ENCODE data around the gene SNUPN. TPM values are rescaled to one million over a fixed set of nuclear protein-coding genes. Genes with fewer than 3 reads are reported as not detected.
"Not testable (repeated sequence)": the region's sequence is repeated elsewhere in the genome, so short reads cannot be mapped to it uniquely, and the experiment has no call there.

Gene SNUPN
- total RNA-seq, 1 donor from 2014 or later = 23.2 TPM

DNA sequence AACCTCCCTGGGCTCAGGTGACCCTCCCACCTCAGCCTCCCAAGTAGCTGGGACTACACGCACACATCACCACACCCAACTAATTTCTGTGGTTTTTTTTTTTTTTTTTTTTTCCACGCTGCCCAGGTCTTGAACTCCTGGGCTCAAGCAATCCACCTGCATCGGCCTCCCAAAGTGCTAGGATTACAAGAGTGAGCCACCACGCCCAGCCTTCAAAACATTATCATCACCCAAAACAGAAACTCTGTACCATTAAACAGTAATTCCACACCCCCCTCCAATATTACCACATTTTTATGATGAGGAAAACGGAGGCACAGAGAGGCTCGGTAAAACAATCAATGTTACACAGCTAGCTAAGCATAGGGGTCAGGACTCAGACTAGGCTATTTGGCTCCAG, 10.5 kb upstream of the SNUPN start:
- Mint-ChIP-seq H3K27ac (no peak overlapping the region), H3K4me3 (no peak overlapping the region), H3K9me3 (no peaks in the 10 kb centered on the region), H3K4me1 (ENCODE audit: unreplicated experiment) (peaks cover 18% of the 10 kb centered on the region), H3K36me3 (no peaks in the 10 kb centered on the region), H3K27me3 (no peaks in the 10 kb centered on the region)
- DNase-seq (ENCODE audit: extremely low spot score, unreplicated experiment) = no peak
- no peak for TF ChIP-seq CTCF (conservative IDR thresholded peaks at IDR 0.05)

- not testable (repeated sequence) for DNase-seq (ENCODE audit: extremely low spot score, unreplicated experiment); H3K36me3 Mint-ChIP-seq; H3K9me3 Mint-ChIP-seq; H3K4me3 Mint-ChIP-seq; H3K27me3 Mint-ChIP-seq; H3K27ac Mint-ChIP-seq
- peaks cover 14% of the 10 kb centered on the region for H3K4me1 Mint-ChIP-seq (ENCODE audit: unreplicated experiment)
Observed at GRCh38 chr15:75633922-75634321, 8.4 kb upstream of the SNUPN start.

- H3K36me3 Mint-ChIP-seq = no peaks in the 10 kb centered on the region
- H3K27ac Mint-ChIP-seq = no peak overlapping the region
- H3K4me3 Mint-ChIP-seq = no peak overlapping the region
- no peaks in the 10 kb centered on the region for H3K27me3 Mint-ChIP-seq
- H3K4me1 Mint-ChIP-seq (ENCODE audit: unreplicated experiment) = no peaks in the 10 kb centered on the region
- DNase-seq (ENCODE audit: extremely low spot score, unreplicated experiment) = no peak
- no peaks in the 10 kb centered on the region for H3K9me3 Mint-ChIP-seq
- no peak for TF ChIP-seq CTCF (conservative IDR thresholded peaks at IDR 0.05)
Observed at GRCh38 chr15:75631935-75632334, 6.4 kb upstream of the SNUPN start.

- H3K4me3 Mint-ChIP-seq = no peak overlapping the region
- no peaks in the 10 kb centered on the region for H3K9me3 Mint-ChIP-seq
- no peak for DNase-seq (ENCODE audit: extremely low spot score, unreplicated experiment)
- H3K4me1 Mint-ChIP-seq (ENCODE audit: unreplicated experiment) = no peaks in the 10 kb centered on the region
- H3K27me3 Mint-ChIP-seq = no peaks in the 10 kb centered on the region
- H3K36me3 Mint-ChIP-seq = peaks cover 6% of the 10 kb centered on the region
- H3K27ac Mint-ChIP-seq = no peak overlapping the region
- TF ChIP-seq CTCF (conservative IDR thresholded peaks at IDR 0.05) = no peak
Observed at GRCh38 chr15:75622505-75622904, 3.0 kb downstream of the SNUPN start.

DNA sequence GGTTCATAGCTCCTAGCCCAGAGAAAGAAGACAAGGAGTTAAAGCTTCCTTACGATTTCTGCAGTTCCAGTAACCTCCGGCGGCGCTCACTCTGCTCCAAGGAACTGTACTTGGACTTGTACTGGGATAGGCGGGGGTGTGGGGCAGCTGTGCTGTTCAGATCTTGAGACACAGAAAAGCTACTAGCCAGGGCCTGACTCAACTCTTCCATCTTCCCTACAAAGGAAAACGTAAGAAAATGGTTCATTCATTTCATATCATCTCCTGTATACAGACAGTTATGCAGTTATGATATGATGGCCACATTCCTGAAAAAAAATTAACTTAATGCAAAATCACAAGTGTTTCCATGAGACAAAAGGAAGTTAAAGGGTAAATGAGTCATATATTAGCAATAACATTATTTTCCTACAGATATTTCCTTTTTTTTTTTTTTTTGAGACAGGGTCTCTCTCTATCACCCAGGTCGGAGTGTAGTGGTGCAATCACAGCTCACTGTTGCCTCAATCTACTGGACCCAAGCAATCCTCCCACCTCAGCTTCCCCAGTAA, 4.6 kb downstream of the SNUPN start:
- Mint-ChIP-seq H3K4me3 (no peak overlapping the region), H3K9me3 (no peaks in the 10 kb centered on the region), H3K27me3 (no peaks in the 10 kb centered on the region), H3K36me3 (peaks cover 15% of the 10 kb centered on the region), H3K4me1 (ENCODE audit: unreplicated experiment) (no peaks in the 10 kb centered on the region), H3K27ac (no peak overlapping the region)
- no peak for TF ChIP-seq CTCF (conservative IDR thresholded peaks at IDR 0.05)
- DNase-seq (ENCODE audit: extremely low spot score, unreplicated experiment) = no peak

GRCh38 chr15:75620058-75620820, 5.3 kb downstream of the SNUPN start:
- Mint-ChIP-seq H3K4me1 (ENCODE audit: unreplicated experiment) (no peaks in the 10 kb centered on the region), H3K36me3 (peaks cover 17% of the 10 kb centered on the region), H3K4me3 (no peak overlapping the region), H3K27ac (no peak overlapping the region), H3K27me3 (no peaks in the 10 kb centered on the region), H3K9me3 (no peaks in the 10 kb centered on the region)
- no peak for TF ChIP-seq CTCF (conservative IDR thresholded peaks at IDR 0.05)
- no peak for DNase-seq (ENCODE audit: extremely low spot score, unreplicated experiment)

Measured in type B pancreatic cell (in vitro differentiated cells).